ENCODE results near the gene ZIC5. TPM values are rescaled to one million over a fixed set of nuclear protein-coding genes. Genes with fewer than 3 reads are reported as not detected.

ZIC5 gene
- total RNA-seq, 1 experiment from 2014 or later, result not detected

GRCh38 chr13:99991013-99991827 is 19.7 kb upstream of the ZIC5 start:
- H3K36me3 ChIP-seq, result no peaks in the 10 kb centered on the region
- H3K4me1 ChIP-seq (replicated peaks), result peaks cover 19% of the 10 kb centered on the region
- no peak overlapping the region for H3K27ac ChIP-seq
- peaks cover 8% of the 10 kb centered on the region for H3K9me3 ChIP-seq (replicated peaks)
- peaks cover 51% of the 10 kb centered on the region for H3K27me3 ChIP-seq (replicated peaks)
- peak in 1 of 2 experiments; percentile 72 for DNase-seq (ENCODE audit: low read depth in 1 of 2, low spot score in 2 of 2)
- H3K4me3 ChIP-seq, result no peak overlapping the region

GRCh38 chr13:99990126-99990977 is 18.8 kb upstream of the ZIC5 start:
- DNase-seq (ENCODE audit: low read depth in 1 of 2, low spot score in 2 of 2), result no peak
- Histone ChIP-seq H3K36me3 (no peaks in the 10 kb centered on the region), H3K27me3 (replicated peaks) (peaks cover 50% of the 10 kb centered on the region), H3K9me3 (replicated peaks) (peaks cover under 1% of the 10 kb centered on the region), H3K4me1 (replicated peaks) (peaks cover 19% of the 10 kb centered on the region), H3K27ac (no peak overlapping the region), H3K4me3 (no peak overlapping the region)

GRCh38 chr13:99989276-99990125 is 17.9 kb upstream of the ZIC5 start:
- Histone ChIP-seq H3K27ac (no peak overlapping the region), H3K4me1 (replicated peaks) (peaks cover 26% of the 10 kb centered on the region), H3K4me3 (no peak overlapping the region), H3K9me3 (replicated peaks) (peaks cover 7% of the 10 kb centered on the region), H3K36me3 (no peaks in the 10 kb centered on the region), H3K27me3 (replicated peaks) (peaks cover 49% of the 10 kb centered on the region)
- peak in 1 of 2 experiments; percentile 71 for DNase-seq (ENCODE audit: low read depth in 1 of 2, low spot score in 2 of 2)

- H3K36me3 ChIP-seq, result no peaks in the 10 kb centered on the region
- no peak overlapping the region for H3K4me3 ChIP-seq
- peaks cover 49% of the 10 kb centered on the region for H3K27me3 ChIP-seq (replicated peaks)
- H3K27ac ChIP-seq, result no peak overlapping the region
- peaks cover 23% of the 10 kb centered on the region for H3K4me1 ChIP-seq (replicated peaks)
- H3K9me3 ChIP-seq (replicated peaks), result peaks cover 15% of the 10 kb centered on the region
- DNase-seq (ENCODE audit: low read depth in 1 of 2, low spot score in 2 of 2), result peak in 1 of 2 experiments; percentile 66
Measured at GRCh38 chr13:99988529-99989275, 17.1 kb upstream of the ZIC5 start.

- H3K27me3 ChIP-seq (replicated peaks), result peaks cover 60% of the 10 kb centered on the region
- peak in 1 of 2 experiments; percentile 69 for DNase-seq (ENCODE audit: low read depth in 1 of 2, low spot score in 2 of 2)
- no peak overlapping the region for H3K4me3 ChIP-seq
- H3K27ac ChIP-seq, result no peak overlapping the region
- peaks cover 28% of the 10 kb centered on the region for H3K9me3 ChIP-seq (replicated peaks)
- no peaks in the 10 kb centered on the region for H3K36me3 ChIP-seq
- peaks cover 14% of the 10 kb centered on the region for H3K4me1 ChIP-seq (replicated peaks)
Measured at GRCh38 chr13:99987154-99988019, 15.8 kb upstream of the ZIC5 start.

GRCh38 chr13:99986741-99987140 is 15.2 kb upstream of the ZIC5 start:
- peaks cover 67% of the 10 kb centered on the region for H3K27me3 ChIP-seq (replicated peaks)

GRCh38 chr13:99985886-99986527 is 14.4 kb upstream of the ZIC5 start:
- peaks cover 72% of the 10 kb centered on the region for H3K27me3 ChIP-seq (replicated peaks)
- peaks cover 39% of the 10 kb centered on the region for H3K9me3 ChIP-seq (replicated peaks)
- peaks cover 24% of the 10 kb centered on the region for H3K4me1 ChIP-seq (replicated peaks)
- 0 out of 2 replicates have a peak, but pooled peaks cover 2% of the 10 kb centered on the region for H3K36me3 ChIP-seq
- DNase-seq (ENCODE audit: low read depth in 1 of 2, low spot score in 2 of 2), result peak in 1 of 2 experiments; percentile 43
- H3K27ac ChIP-seq, result no peak overlapping the region
- no peak overlapping the region for H3K4me3 ChIP-seq

More at GRCh38 chr13:99986741-99987140, 15.2 kb upstream of the ZIC5 start:
- peak in 1 of 2 experiments; percentile 46 for DNase-seq (ENCODE audit: low read depth in 1 of 2, low spot score in 2 of 2)
- peaks cover 18% of the 10 kb centered on the region for H3K4me1 ChIP-seq (replicated peaks)
- H3K27ac ChIP-seq, result no peak overlapping the region
- no peak overlapping the region for H3K4me3 ChIP-seq
- peaks cover 35% of the 10 kb centered on the region for H3K9me3 ChIP-seq (replicated peaks)
- H3K36me3 ChIP-seq, result no peaks in the 10 kb centered on the region

GRCh38 chr13:99985241-99985874 is 13.8 kb upstream of the ZIC5 start:
- H3K4me1 ChIP-seq (replicated peaks), result peaks cover 25% of the 10 kb centered on the region
- no peak overlapping the region for H3K27ac ChIP-seq
- H3K27me3 ChIP-seq (replicated peaks), result peaks cover 73% of the 10 kb centered on the region
- 0 out of 2 replicates have a peak, but pooled peaks cover 2% of the 10 kb centered on the region for H3K36me3 ChIP-seq
- peak in 1 of 2 experiments; percentile 56 for DNase-seq (ENCODE audit: low read depth in 1 of 2, low spot score in 2 of 2)
- H3K9me3 ChIP-seq (replicated peaks), result peaks cover 39% of the 10 kb centered on the region
- H3K4me3 ChIP-seq, result no peak overlapping the region

- peaks cover 80% of the 10 kb centered on the region for H3K27me3 ChIP-seq (replicated peaks)
- peaks cover 43% of the 10 kb centered on the region for H3K9me3 ChIP-seq (replicated peaks)
- H3K4me3 ChIP-seq, result no peak overlapping the region
- 0 out of 2 replicates have a peak, but pooled peaks cover 2% of the 10 kb centered on the region for H3K36me3 ChIP-seq
- peaks cover 32% of the 10 kb centered on the region for H3K4me1 ChIP-seq (replicated peaks)
- DNase-seq (ENCODE audit: low read depth in 1 of 2, low spot score in 2 of 2), result peak in 1 of 2 experiments; percentile 74
- H3K27ac ChIP-seq, result no peak overlapping the region
Measured at GRCh38 chr13:99984461-99985240, 13.1 kb upstream of the ZIC5 start.

GRCh38 chr13:99983499-99984401 is 12.2 kb upstream of the ZIC5 start:
- peaks cover 36% of the 10 kb centered on the region for H3K4me1 ChIP-seq (replicated peaks)
- no peak overlapping the region for H3K27ac ChIP-seq
- peaks cover 49% of the 10 kb centered on the region for H3K9me3 ChIP-seq (replicated peaks)
- no peak overlapping the region for H3K4me3 ChIP-seq
- DNase-seq (ENCODE audit: low read depth in 1 of 2, low spot score in 2 of 2), result peak in 1 of 2 experiments; percentile 67
- 0 out of 2 replicates have a peak, but pooled peaks cover 2% of the 10 kb centered on the region for H3K36me3 ChIP-seq
- H3K27me3 ChIP-seq (replicated peaks), result peaks cover 89% of the 10 kb centered on the region
